T-helper 1 cell treated with Interleukin-12 subunit alpha and Interleukin-12 subunit beta and Interleukin-4 antibody, amounts not matched to agents 30 ng/mL and 1 ng/mL, for 36 hours (primary cell): Measurements from ENCODE around the gene ZNF267. TPM values are rescaled to one million over a fixed set of nuclear protein-coding genes. Genes with fewer than 3 reads are reported as not detected.
"Not testable (repeated sequence)": the region's sequence is repeated elsewhere in the genome, so short reads cannot be mapped to it uniquely, and the experiment has no call there.

ENCODE experiments used
- intact Hi-C: fragments of 100-400 bp; cut with micrococcal nuclease; formaldehyde crosslinking; loops from one replicate; pipeline ENCODE4 v1.15.1; 2024
- total RNA-seq: library from RNA; stranded (reverse); gene quantifications from 2 replicates; pipeline ENCODE4 v1.2.3, GENCODE V29; 2022

Gene ZNF267
- total RNA-seq, 1 donor from 2014 or later, result 119 TPM

GRCh38 chr16:31876951-31877828 lies 3.6 kb downstream of the ZNF267 start:
- intact Hi-C loops, result loop anchor here (1.0 to 10.0 kb wide), 6 partner anchors 8 to 1222 kb away; partner anchors contain the start of genes FBRS, ITGAX, KAT8 and PRR14

- intact Hi-C loops, result loop anchor here (1.0 to 10.0 kb wide), 6 partner anchors 9 to 1223 kb away; partner anchors contain the start of genes FBRS, ITGAX, KAT8 and PRR14
These were observed 4.5 kb downstream of the ZNF267 start for GRCh38 chr16:31877876-31878642.

- intact Hi-C loops, result loop anchor here (1.0 to 10.0 kb wide), 4 partner anchors 8 to 1225 kb away; partner anchors contain the start of genes FBRS, KAT8 and PRR14
These were observed 6.3 kb downstream of the ZNF267 start for GRCh38 chr16:31879937-31880321.

- intact Hi-C loops, result loop anchor here (1.0 kb wide), 1 partner anchor 8 kb away; no protein-coding TSS in a partner anchor
These were observed 6.8 kb downstream of the ZNF267 start for GRCh38 chr16:31880322-31880979.

GRCh38 chr16:31886227-31886626 lies 12.6 kb downstream of the ZNF267 start:
- intact Hi-C loops, result no loop called here

GRCh38 chr16:31888735-31889134 lies 15.1 kb downstream of the ZNF267 start:
- intact Hi-C loops, result loop anchor here (1.0 to 2.0 kb wide), 2 partner anchors 8 to 14 kb away; no protein-coding TSS in a partner anchor

- intact Hi-C loops, result not testable (repeated sequence)
These were observed 18.5 kb downstream of the ZNF267 start for GRCh38 chr16:31892111-31892510.

GRCh38 chr16:31893824-31894223 lies 20.2 kb downstream of the ZNF267 start:
- intact Hi-C loops, result no loop called here

- intact Hi-C loops, result no loop called here
These were observed 23.7 kb downstream of the ZNF267 start for GRCh38 chr16:31897283-31897682.

GRCh38 chr16:31899505-31899904 lies 25.9 kb downstream of the ZNF267 start:
- intact Hi-C loops, result no loop called here

- intact Hi-C loops, result not testable (repeated sequence)
These were observed 31.0 kb downstream of the ZNF267 start for GRCh38 chr16:31904571-31904970.

- intact Hi-C loops, result no loop called here
These were observed 40.1 kb downstream of the ZNF267 start for GRCh38 chr16:31913668-31914067.

- intact Hi-C loops, result loop anchor here (5.0 kb wide), 1 partner anchor 39 kb away; no protein-coding TSS in a partner anchor
These were observed 42.5 kb downstream of the ZNF267 start for GRCh38 chr16:31916056-31916488.

- intact Hi-C loops, result loop anchor here (10.0 kb wide), 1 partner anchor 166 kb away; no protein-coding TSS in a partner anchor
These were observed 46.8 kb downstream of the ZNF267 start for GRCh38 chr16:31920373-31920772.

- intact Hi-C loops, result not testable (repeated sequence)
These were observed 78.2 kb downstream of the ZNF267 start for GRCh38 chr16:31951806-31952205.

- intact Hi-C loops, result not testable (repeated sequence)
These were observed 78.6 kb downstream of the ZNF267 start for GRCh38 chr16:31952206-31952605.

GRCh38 chr16:31956221-31956620 lies 82.6 kb downstream of the ZNF267 start:
- intact Hi-C loops, result not testable (repeated sequence)

- intact Hi-C loops, result not testable (repeated sequence)
These were observed 86.7 kb downstream of the ZNF267 start for GRCh38 chr16:31960186-31960910.
